ENCODE data around the gene ABLIM3. TPM values are rescaled to one million over a fixed set of nuclear protein-coding genes. Genes with fewer than 3 reads are reported as not detected.

ABLIM3 gene
- total and polyA plus RNA-seq, 2 of the 13 experiments (the other 11 are each of a cell fraction or from before 2014, with no cell fraction given) = 0.53 to 6.3 TPM

- H3K9me3 ChIP-seq (ENCODE audit: low read length) = no peaks in the 10 kb centered on the region
- POLR2A ChIA-PET = interaction anchor here (1.1 kb wide), 1 partner anchor 13 kb away, joined by 3 read pairs; no protein-coding TSS in a partner anchor
- in situ Hi-C loops (cut with HindIII; ENCODE audit: extremely low pct_ligation_motif_present, low pct_unique_long_range_greater_than_20kb) = no loop called here
- 0 out of 2 replicates have a peak, but pooled peaks cover 8% of the 10 kb centered on the region for H3K4me1 ChIP-seq (ENCODE audit: insufficient read depth, low read length)
- no peaks in the 10 kb centered on the region for H3K79me2 ChIP-seq (ENCODE audit: insufficient read depth, low read length)
- no peak overlapping the region for H3K4me3 ChIP-seq (replicated peaks in 1 of 3; ENCODE audit: insufficient read depth in 1 of 3, low read depth in 2 of 3, low read length in 3 of 3)
- no TSS peak for BruUV-seq (replicated peaks)
- no peak overlapping the region for H3K9ac ChIP-seq (ENCODE audit: insufficient read depth, low read depth, low read length)
- intact Hi-C loops (cut with micrococcal nuclease; ENCODE audit: unreplicated experiment) = no loop called here
- CTCF ChIA-PET (ENCODE audit: low intra/inter-chr PET ratio, low total read pairs) = no interaction called here
- no peak overlapping the region for H2AFZ ChIP-seq (ENCODE audit: low read length)
- 78% methylated on average over 2 of the region's 2 CpGs for WGBS (ENCODE audit: low lambda C conversion rate)
- no peak for FAIRE-seq
- H3K27me3 ChIP-seq (ENCODE audit: control insufficient read depth in 1 of 2, insufficient read depth in 2 of 2, low read length in 2 of 2) = no peaks in the 10 kb centered on the region
- H4K20me1 ChIP-seq (ENCODE audit: insufficient read depth, low read length) = no peaks in the 10 kb centered on the region
- no peak overlapping the region for H3K4me2 ChIP-seq (ENCODE audit: low read depth, low read length)
- no peaks in the 10 kb centered on the region for H3K36me3 ChIP-seq (replicated peaks in 1 of 2; ENCODE audit: control insufficient read depth in 1 of 2, insufficient read depth in 2 of 2, low read length in 2 of 2)
- TF ChIP-seq TCF7 (IDR thresholded peaks at IDR 0.05; ENCODE audit: low read depth) (no peak), GPBP1L1 (CRISPR knock-in tag; IDR thresholded peaks at IDR 0.05) (no peak), ZBTB42 (CRISPR knock-in tag; IDR thresholded peaks at IDR 0.05) (no peak), ZNF850 (CRISPR knock-in tag; conservative IDR thresholded peaks at IDR 0.05) (no peak), ZNF232 (CRISPR knock-in tag; IDR thresholded peaks at IDR 0.05; ENCODE audit: borderline replicate concordance) (no peak), ZNF282 (IDR thresholded peaks at IDR 0.05; ENCODE audit: partially characterized antibody) (no peak), ZFP37 (CRISPR knock-in tag; IDR thresholded peaks at IDR 0.05; ENCODE audit: borderline replicate concordance) (no peak), PHB2 (IDR thresholded peaks at IDR 0.05; ENCODE audit: partially characterized antibody) (no peak), ZNF253 (CRISPR knock-in tag; IDR thresholded peaks at IDR 0.05; ENCODE audit: borderline replicate concordance) (no peak), ARHGAP35 (CRISPR knock-in tag; IDR thresholded peaks at IDR 0.05; ENCODE audit: borderline replicate concordance) (no peak), ZNF777 (CRISPR knock-in tag; IDR thresholded peaks at IDR 0.05) (no peak), FOXK2 (IDR thresholded peaks at IDR 0.05) (no peak), CBFB (CRISPR knock-in tag; IDR thresholded peaks at IDR 0.05) (no peak)
- TF ChIP-seq, protein P1, sequence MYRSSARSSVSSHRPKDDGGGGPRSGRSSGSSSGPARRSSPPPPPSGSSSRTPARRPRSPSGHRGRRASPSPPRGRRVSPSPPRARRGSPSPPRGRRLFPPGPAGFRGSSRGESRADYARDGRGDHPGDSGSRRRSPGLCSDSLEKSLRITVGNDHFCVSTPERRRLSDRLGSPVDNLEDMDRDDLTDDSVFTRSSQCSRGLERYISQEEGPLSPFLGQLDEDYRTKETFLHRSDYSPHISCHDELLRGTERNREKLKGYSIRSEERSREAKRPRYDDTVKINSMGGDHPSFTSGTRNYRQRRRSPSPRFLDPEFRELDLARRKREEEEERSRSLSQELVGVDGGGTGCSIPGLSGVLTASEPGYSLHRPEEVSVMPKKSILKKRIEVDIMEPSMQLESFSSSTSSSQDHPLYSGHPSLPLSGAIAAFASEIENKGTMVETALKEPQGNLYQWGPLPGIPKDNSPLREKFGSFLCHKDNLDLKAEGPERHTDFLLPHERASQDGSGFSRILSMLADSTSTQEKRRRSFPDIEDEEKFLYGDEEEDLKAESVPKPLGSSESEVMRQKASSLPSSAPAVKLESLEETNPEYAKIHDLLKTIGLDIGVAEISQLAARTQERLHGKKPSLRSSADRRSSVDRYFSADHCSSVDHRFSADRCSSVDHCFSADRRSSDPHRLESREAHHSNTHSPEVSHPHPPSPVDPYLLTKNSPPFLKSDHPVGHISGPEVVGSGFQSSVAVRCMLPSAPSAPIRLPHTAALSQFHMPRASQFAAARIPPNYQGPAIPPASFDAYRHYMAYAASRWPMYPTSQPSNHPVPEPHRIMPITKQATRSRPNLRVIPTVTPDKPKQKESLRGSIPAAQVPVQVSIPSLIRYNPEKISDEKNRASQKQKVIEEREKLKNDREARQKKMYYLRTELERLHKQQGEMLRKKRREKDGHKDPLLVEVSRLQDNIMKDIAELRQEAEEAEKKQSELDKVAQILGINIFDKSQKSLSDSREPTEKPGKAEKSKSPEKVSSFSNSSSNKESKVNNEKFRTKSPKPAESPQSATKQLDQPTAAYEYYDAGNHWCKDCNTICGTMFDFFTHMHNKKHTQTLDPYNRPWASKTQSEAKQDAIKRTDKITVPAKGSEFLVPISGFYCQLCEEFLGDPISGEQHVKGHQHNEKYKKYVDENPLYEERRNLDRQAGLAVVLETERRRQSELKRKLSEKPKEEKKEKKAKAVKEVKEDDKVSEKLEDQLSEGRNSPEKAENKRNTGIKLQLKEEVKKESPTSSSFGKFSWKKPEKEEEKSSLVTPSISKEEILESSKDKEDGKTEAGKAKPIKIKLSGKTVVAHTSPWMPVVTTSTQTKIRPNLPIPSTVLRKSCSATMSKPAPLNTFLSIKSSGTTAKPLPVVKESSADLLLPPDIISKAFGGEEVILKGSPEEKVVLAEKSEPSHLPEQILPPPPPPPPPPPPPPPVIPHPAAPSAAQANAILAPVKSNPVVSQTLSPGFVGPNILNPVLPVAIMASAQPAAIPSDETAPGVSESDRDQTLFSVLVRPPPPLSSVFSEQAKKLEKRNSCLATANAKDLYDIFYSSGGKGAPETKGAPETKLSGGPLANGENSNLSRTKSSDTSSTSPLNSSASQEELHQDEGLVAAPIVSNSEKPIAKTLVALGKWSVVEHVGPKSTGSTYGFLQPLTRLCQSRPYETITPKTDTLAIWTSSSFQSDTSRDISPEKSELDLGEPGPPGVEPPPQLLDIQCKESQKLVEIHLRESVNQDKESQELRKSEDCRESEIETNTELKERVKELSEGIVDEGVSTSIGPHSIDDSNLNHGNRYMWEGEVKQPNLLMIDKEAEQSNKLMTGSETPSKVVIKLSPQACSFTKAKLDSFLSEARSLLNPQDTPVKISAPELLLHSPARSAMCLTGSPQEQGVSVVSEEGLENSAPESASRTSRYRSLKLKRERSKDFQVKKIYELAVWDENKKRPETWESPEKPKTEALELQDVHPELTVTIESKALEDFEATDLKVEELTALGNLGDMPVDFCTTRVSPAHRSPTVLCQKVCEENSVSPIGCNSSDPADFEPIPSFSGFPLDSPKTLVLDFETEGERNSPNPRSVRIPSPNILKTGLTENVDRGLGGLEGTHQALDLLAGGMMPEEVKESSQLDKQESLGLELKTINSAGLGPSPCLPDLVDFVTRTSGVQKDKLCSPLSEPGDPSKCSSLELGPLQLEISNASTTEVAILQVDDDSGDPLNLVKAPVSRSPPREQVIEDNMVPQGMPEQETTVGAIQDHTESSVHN (CRISPR knock-in tag; IDR thresholded peaks at IDR 0.05) = no peak
- DNase-seq (ENCODE audit: low spot score) = no peak
- H3K27ac ChIP-seq (ENCODE audit: extremely low read length, insufficient read depth, low read length) = no peak overlapping the region
- ATAC-seq = no peak
Observed at GRCh38 chr5:149186506-149186905, 45.2 kb downstream of the ABLIM3 start.
